Camera-type eye (tissue), 1 donor: Measurements from ENCODE around the gene CSNK1G1. TPM values are rescaled to one million over a fixed set of nuclear protein-coding genes. Genes with fewer than 3 reads are reported as not detected.

Experiments
- total RNA-seq: library from RNA; depleted of rRNA; stranded (reverse); fragments of >200 nt; gene quantifications from one replicate; pipeline ENCODE4 v1.2.3, GENCODE V29; 2014

The CSNK1G1 gene
- total RNA-seq, result 42.1 TPM

GRCh38 chr15:64355944-64356709, at the start of gene CSNK1G1:
TSS of gene CSNK1G1 (minus strand) at chr15:64356173. CDS start at chr15:64300499, 55,674 bp downstream.

GRCh38 chr15:64387562-64388168, 31.7 kb upstream of the CSNK1G1 start, which contains the start of gene TRIP4:
TSS of gene TRIP4 (plus strand) at chr15:64387836. CDS start at chr15:64387864, 28 bp downstream.

GRCh38 chr15:64381000-64381751, 25.2 kb upstream of the CSNK1G1 start, which contains the start of gene PCLAF:
TSS of gene PCLAF (minus strand) at chr15:64381441. CDS start at chr15:64381371, 70 bp downstream.

GRCh38 chr15:64162869-64163658, 192.9 kb downstream of the CSNK1G1 start, which contains the start of gene PPIB:
TSS of gene PPIB (minus strand) at chr15:64163022. CDS start at chr15:64162986, 36 bp downstream.

GRCh38 chr15:64151727-64152506, 204.1 kb downstream of the CSNK1G1 start, which contains the start of gene SNX22:
TSS of gene SNX22 (plus strand) at chr15:64151731. CDS start at chr15:64151776, 45 bp downstream.

Other genes with a start within 250 kb of the CSNK1G1 start
- 1.1 TPM for gene SNX22, start 204.4 kb downstream of the CSNK1G1 start, total RNA-seq
- gene PPIB, start 193.2 kb downstream of the CSNK1G1 start, total RNA-seq, result 195 TPM
- 13.6 TPM for gene PCLAF, start 25.3 kb upstream of the CSNK1G1 start, total RNA-seq
- gene TRIP4, start 31.7 kb upstream of the CSNK1G1 start, total RNA-seq, result 27.2 TPM
- 49.6 TPM for gene ZNF609, start 104.4 kb upstream of the CSNK1G1 start, total RNA-seq